Neural cell (in vitro differentiated cells): Measurements from ENCODE around the gene MAP3K5. TPM values are rescaled to one million over a fixed set of nuclear protein-coding genes. Genes with fewer than 3 reads are reported as not detected.
"Not testable (repeated sequence)": the region's sequence is repeated elsewhere in the genome, so short reads cannot be mapped to it uniquely, and the experiment has no call there.

Experiments
- H2AFZ ChIP-seq: fragments of 200-600, 300-800 bp; sonication (generic), shearing (Covaris generic); 2 replicates; pipeline ENCODE4 v1.6.0; 2014; ENCODE audit warnings: low read depth, mild to moderate bottlenecking, antibody characterized with exemption, low read length, moderate library complexity
- H3F3A ChIP-seq: fragments of 200-600 bp; shearing (Covaris generic); 2 replicates; pipeline ENCODE4 v1.6.1; 2016; ENCODE audit warnings: mild to moderate bottlenecking, moderate library complexity, mixed read lengths, antibody characterized with exemption, low read length; ENCODE audit not compliant: insufficient read depth, poor library complexity, severe bottlenecking
- H3K27ac ChIP-seq: fragments of 200-600, 300-800 bp; sonication (generic), shearing (Covaris generic); 2 replicates; pipeline ENCODE4 v1.5.1; 2014; ENCODE audit warnings: mild to moderate bottlenecking, low read length, moderate library complexity
- H3K27me3 ChIP-seq: fragments of 300-800, 200-600 bp; sonication (generic), shearing (Covaris generic); 2 replicates; pipeline ENCODE4 v1.6.0; 2014; ENCODE audit warnings: mild to moderate bottlenecking, low read depth, low read length, moderate library complexity; ENCODE audit not compliant: insufficient read depth
- H3K36me3 ChIP-seq: fragments of 300-800, 200-600 bp; sonication (generic), shearing (Covaris generic); 2 replicates; pipeline ENCODE4 v1.5.1; 2014; ENCODE audit warnings: mild to moderate bottlenecking, antibody characterized with exemption, low read length, moderate library complexity; ENCODE audit not compliant: insufficient read depth
- H3K4me2 ChIP-seq: fragments of 300-800, 200-600 bp; sonication (generic), shearing (Covaris generic); 2 replicates; pipeline ENCODE4 v1.6.0; 2014; ENCODE audit warnings: mild to moderate bottlenecking, low read length
- H3K4me3 ChIP-seq: fragments of 300-800, 200-600 bp; sonication (generic), shearing (Covaris generic); 2 replicates; pipeline ENCODE4 v1.5.1; 2014; ENCODE audit warnings: mild to moderate bottlenecking, low read length, moderate library complexity
- H3K79me2 ChIP-seq: fragments of 200-600 bp; shearing (Covaris generic); replicated peaks from 2 replicates; pipeline ENCODE4 v1.6.0; 2014; ENCODE audit warnings: mild to moderate bottlenecking, low read length, moderate library complexity; ENCODE audit not compliant: insufficient read depth
- H3K9ac ChIP-seq: fragments of 300-800, 200-600 bp; sonication (generic), shearing (Covaris generic); 2 replicates; pipeline ENCODE4 v1.6.1; 2016; ENCODE audit warnings: mild to moderate bottlenecking, low read length, mixed read lengths
- H3K9me2 ChIP-seq: fragments of 200-600 bp; shearing (Covaris generic); 2 replicates; pipeline ENCODE4 v1.6.1; 2016; ENCODE audit warnings: mild to moderate bottlenecking, low read length, mixed read lengths; ENCODE audit not compliant: insufficient read depth
- H3K9me3 ChIP-seq: fragments of 200-600, 300-800 bp; sonication (generic), shearing (Covaris generic); 2 replicates; pipeline ENCODE4 v1.6.1; 2016; ENCODE audit warnings: mild to moderate bottlenecking, mixed run types, low read length, moderate library complexity, mixed read lengths
- H4K20me1 ChIP-seq: fragments of 200-600 bp; shearing (Covaris generic); 2 replicates; pipeline ENCODE4 v1.6.1; 2016; ENCODE audit warnings: mild to moderate bottlenecking, mixed run types; ENCODE audit not compliant: insufficient read depth
- CTCF ChIP-seq: fragments of 450-650 bp; IDR thresholded peaks from 2 replicates; pipeline ENCODE4 v1.5.1; 2014; ENCODE audit warnings: antibody characterized with exemption, mild to moderate bottlenecking, moderate library complexity; ENCODE audit not compliant: poor library complexity, severe bottlenecking
- EP300 ChIP-seq: fragments of 450-650 bp; conservative IDR thresholded peaks from 2 replicates; pipeline ENCODE4 v1.6.1; 2014; ENCODE audit warnings: antibody characterized with exemption, mild to moderate bottlenecking, moderate library complexity; ENCODE audit not compliant: poor library complexity, severe bottlenecking
- EZH2 ChIP-seq: fragments of 200-600, 300-800 bp; shearing (Covaris generic), sonication (generic); IDR thresholded peaks from 2 replicates; pipeline ENCODE4 v1.6.1; 2014; ENCODE audit warnings: antibody characterized with exemption, low read length, borderline replicate concordance, mild to moderate bottlenecking; ENCODE audit not compliant: insufficient read depth, poor library complexity, severe bottlenecking
- MXI1 ChIP-seq: fragments of 450-650 bp; conservative IDR thresholded peaks from 2 replicates; pipeline ENCODE4 v1.6.1; 2014; ENCODE audit warnings: antibody characterized with exemption, mild to moderate bottlenecking; ENCODE audit not compliant: poor library complexity, severe bottlenecking
- POLR2AphosphoS5 ChIP-seq: IDR thresholded peaks from 2 replicates; pipeline ENCODE4 v1.6.1; 2012
- RAD21 ChIP-seq: fragments of 450-650 bp; conservative IDR thresholded peaks from 2 replicates; pipeline ENCODE4 v1.6.1; 2014; ENCODE audit warnings: antibody characterized with exemption, mild to moderate bottlenecking, moderate library complexity
- REST ChIP-seq: IDR thresholded peaks from 2 replicates; pipeline ENCODE4 v1.6.1; 2012; ENCODE audit warnings: borderline replicate concordance
- SMC3 ChIP-seq: fragments of 450-650 bp; conservative IDR thresholded peaks from 2 replicates; pipeline ENCODE4 v1.6.1; 2014; ENCODE audit warnings: antibody characterized with exemption, mild to moderate bottlenecking, moderate library complexity; ENCODE audit not compliant: poor library complexity
- TAF1 ChIP-seq: IDR thresholded peaks from 2 replicates; pipeline ENCODE4 v1.6.1; 2012; ENCODE audit warnings: low read depth
- polyA plus RNA-seq: library from polyadenylated mRNA; depleted of rRNA; stranded (reverse); fragments of >200 nt; gene quantifications from 2 replicates; pipeline ENCODE4 v1.2.3, GENCODE V29; 2014

The MAP3K5 gene
- polyA plus RNA-seq, 1 donor from 2014 or later = 2.0 TPM

GRCh38 chr6:136584290-136584689, 208.0 kb downstream of the MAP3K5 start:
- H3K79me2 ChIP-seq, H3K9ac ChIP-seq, H3F3A ChIP-seq, H3K36me3 ChIP-seq, H3K9me3 ChIP-seq, H3K4me2 ChIP-seq, H3K9me2 ChIP-seq, H3K27ac ChIP-seq, H3K27me3 ChIP-seq, H3K4me3 ChIP-seq, H4K20me1 ChIP-seq, H2AFZ ChIP-seq: not testable (repeated sequence)

- Histone ChIP-seq H2AFZ (no peak overlapping the region), H3K4me3 (no peak overlapping the region), H3F3A (no peaks in the 10 kb centered on the region), H3K27me3 (no peaks in the 10 kb centered on the region), H3K9ac (no peak overlapping the region), H3K27ac (no peak overlapping the region), H3K9me2 (no peaks in the 10 kb centered on the region), H3K79me2 (no peaks in the 10 kb centered on the region), H4K20me1 (no peaks in the 10 kb centered on the region), H3K36me3 (no peaks in the 10 kb centered on the region), H3K9me3 (no peaks in the 10 kb centered on the region), H3K4me2 (no peak overlapping the region)
- TF ChIP-seq EP300 (no peak), MXI1 (no peak), REST (no peak), EZH2 (no peak), TAF1 (no peak), SMC3 (peak; percentile 78), CTCF (peak; percentile 68), RAD21 (peak; percentile 69), POLR2AphosphoS5 (no peak)
These were observed 209.4 kb downstream of the MAP3K5 start for GRCh38 chr6:136582711-136583471.

GRCh38 chr6:136579800-136580199, 212.5 kb downstream of the MAP3K5 start:
- no peak for TF ChIP-seq RAD21
- no peak for TF ChIP-seq POLR2AphosphoS5
- TF ChIP-seq EP300 = no peak
- TF ChIP-seq TAF1 = no peak
- no peak for TF ChIP-seq MXI1
- TF ChIP-seq CTCF = no peak
- TF ChIP-seq SMC3 = no peak
- TF ChIP-seq EZH2 = no peak
- no peak for TF ChIP-seq REST
- H4K20me1 ChIP-seq = no peaks in the 10 kb centered on the region
- H3F3A ChIP-seq = no peaks in the 10 kb centered on the region
- no peaks in the 10 kb centered on the region for H3K79me2 ChIP-seq
- no peak overlapping the region for H3K4me3 ChIP-seq
- H3K9ac ChIP-seq = no peak overlapping the region
- H3K9me3 ChIP-seq = no peaks in the 10 kb centered on the region
- H3K4me2 ChIP-seq = no peak overlapping the region
- H3K27ac ChIP-seq = no peak overlapping the region
- H3K9me2 ChIP-seq = no peaks in the 10 kb centered on the region
- no peaks in the 10 kb centered on the region for H3K36me3 ChIP-seq
- no peak overlapping the region for H2AFZ ChIP-seq
- H3K27me3 ChIP-seq = no peaks in the 10 kb centered on the region
